Measurements from ENCODE around the gene PCP4L1. TPM values are rescaled to one million over a fixed set of nuclear protein-coding genes. Genes with fewer than 3 reads are reported as not detected.

PCP4L1 gene
- total RNA-seq, 1 experiment from 2014 or later = not detected

DNA sequence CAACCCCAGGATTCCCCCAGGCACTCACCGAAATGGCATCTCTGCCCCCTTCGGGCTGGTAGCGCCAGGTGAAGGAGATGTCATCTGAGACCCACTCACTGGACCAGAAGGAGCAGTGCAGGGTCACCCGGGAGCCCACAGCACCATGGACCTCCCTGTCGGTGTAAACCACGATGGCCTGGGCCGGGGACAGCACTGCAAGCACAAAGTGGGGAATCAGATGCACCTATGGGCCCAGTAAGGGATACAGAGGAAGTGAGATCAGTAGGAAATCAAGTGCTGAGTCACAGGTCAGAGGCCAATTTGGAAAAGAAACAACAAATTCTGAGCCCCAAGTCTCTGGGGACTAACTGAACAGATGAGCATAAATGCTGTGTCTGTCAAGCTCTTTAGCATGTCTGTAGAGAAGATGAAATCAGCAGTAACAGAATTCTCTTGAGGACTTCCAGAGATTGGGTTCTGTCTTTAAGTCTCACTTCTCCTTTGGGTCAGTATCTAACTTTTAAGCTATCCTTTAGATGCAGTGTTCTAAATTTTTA, 48.8 kb downstream of the PCP4L1 start:
- peak overlapping the region; percentile 87 for H3K4me2 ChIP-seq (ENCODE audit: low read length)
- intact Hi-C loops (cut with micrococcal nuclease) = no loop called here
- ChIA-PET POLR2A (no interaction called here), RAD21 (ENCODE audit: low non-redundant PET in 1 of 2, low total read pairs in 2 of 2, uncharacterized antibody in 2 of 2, unreplicated experiment in 2 of 2) (no interaction called here), CTCF (interaction anchor here (1.8 kb wide), 1 partner anchor 81 kb away, joined by 20 read pairs; the partner anchor contains the start of gene TOMM40L)
- H3K4me1 ChIP-seq (ENCODE audit: control insufficient read depth in 1 of 2, insufficient read depth in 2 of 2, low read length in 2 of 2) = peaks cover 8 to 31% of the 10 kb centered on the region in 2 experiments; a peak in 3 of 4 replicates
- no peak overlapping the region for H3K4me3 ChIP-seq (replicated peaks in 1 of 2; ENCODE audit: low read depth in 1 of 2, low read length in 2 of 2)
- no peak for DNase-seq (ENCODE audit: low read depth, low spot score)
- no peaks in the 10 kb centered on the region for H3K9me3 ChIP-seq (ENCODE audit: control insufficient read depth in 1 of 2, insufficient read depth in 1 of 2, low read depth in 1 of 2, low read length in 2 of 2)
- no peaks in the 10 kb centered on the region for H4K20me1 ChIP-seq (ENCODE audit: insufficient read depth)
- H3K9me2 ChIP-seq (ENCODE audit: insufficient read depth) = no peaks in the 10 kb centered on the region
- H3K27ac ChIP-seq (ENCODE audit: low read depth, low read length) = no peak overlapping the region; the same call in 1 of the 2 replicates
- peaks cover 6% of the 10 kb centered on the region for H3K79me2 ChIP-seq (ENCODE audit: insufficient read depth, low read length)
- BruUV-seq (replicated peaks) = no TSS peak
- H3K27me3 ChIP-seq (ENCODE audit: insufficient read depth, low read length) = no peaks in the 10 kb centered on the region
- no peak overlapping the region for H2AFZ ChIP-seq (ENCODE audit: low read depth, low read length, poor library complexity, severe bottlenecking)
- H3K9ac ChIP-seq (ENCODE audit: low read length) = no peak overlapping the region
- ATAC-seq = no peak
- no peaks in the 10 kb centered on the region for H3K36me3 ChIP-seq (ENCODE audit: control insufficient read depth in 1 of 2, insufficient read depth in 2 of 2, low read length in 2 of 2)
- TF ChIP-seq POLR2A (IDR thresholded peaks at IDR 0.05; ENCODE audit: borderline replicate concordance, extremely low read depth, insufficient read depth, insufficient read length) = no peak
- TF ChIP-seq TCF7L2 (IDR thresholded peaks at IDR 0.05; ENCODE audit: borderline replicate concordance, extremely low read depth, insufficient read depth, insufficient read length) = no peak
- TF ChIP-seq, protein P1, sequence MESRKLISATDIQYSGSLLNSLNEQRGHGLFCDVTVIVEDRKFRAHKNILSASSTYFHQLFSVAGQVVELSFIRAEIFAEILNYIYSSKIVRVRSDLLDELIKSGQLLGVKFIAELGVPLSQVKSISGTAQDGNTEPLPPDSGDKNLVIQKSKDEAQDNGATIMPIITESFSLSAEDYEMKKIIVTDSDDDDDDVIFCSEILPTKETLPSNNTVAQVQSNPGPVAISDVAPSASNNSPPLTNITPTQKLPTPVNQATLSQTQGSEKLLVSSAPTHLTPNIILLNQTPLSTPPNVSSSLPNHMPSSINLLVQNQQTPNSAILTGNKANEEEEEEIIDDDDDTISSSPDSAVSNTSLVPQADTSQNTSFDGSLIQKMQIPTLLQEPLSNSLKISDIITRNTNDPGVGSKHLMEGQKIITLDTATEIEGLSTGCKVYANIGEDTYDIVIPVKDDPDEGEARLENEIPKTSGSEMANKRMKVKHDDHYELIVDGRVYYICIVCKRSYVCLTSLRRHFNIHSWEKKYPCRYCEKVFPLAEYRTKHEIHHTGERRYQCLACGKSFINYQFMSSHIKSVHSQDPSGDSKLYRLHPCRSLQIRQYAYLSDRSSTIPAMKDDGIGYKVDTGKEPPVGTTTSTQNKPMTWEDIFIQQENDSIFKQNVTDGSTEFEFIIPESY (IDR thresholded peaks at IDR 0.05; ENCODE audit: extremely low read depth, insufficient replicate concordance, low read length) = no peak
- no peak for TF ChIP-seq JUND (IDR thresholded peaks at IDR 0.05)
- no peak for TF ChIP-seq CTCF (IDR thresholded peaks at IDR 0.05 in 2 of 3, conservative IDR thresholded peaks at IDR 0.05 in 1 of 3; ENCODE audit: borderline replicate concordance in 1 of 3, insufficient read depth in 1 of 3, low read depth in 2 of 3, low read length in 2 of 3)
- TF ChIP-seq SRF (IDR thresholded peaks at IDR 0.05; ENCODE audit: low read depth) = no peak
- no peak for TF ChIP-seq SIN3A (IDR thresholded peaks at IDR 0.05; ENCODE audit: low read depth)
- TF ChIP-seq CBX3 (IDR thresholded peaks at IDR 0.05; ENCODE audit: low read depth) = no peak
- no peak for TF ChIP-seq ELF1 (IDR thresholded peaks at IDR 0.05; ENCODE audit: borderline replicate concordance, low read depth)
- TF ChIP-seq SP1 (IDR thresholded peaks at IDR 0.05; ENCODE audit: low read depth) = no peak

Data from HCT116 (cell line).